ENCODE measurements around the gene CD47.

The CD47 gene

GRCh38 chr3:108025177-108025576 is 65.7 kb downstream of the CD47 start:
- H3K9me3 ChIP-seq (ENCODE audit: insufficient read depth, low read length, severe bottlenecking), result no peaks in the 10 kb centered on the region
- H2AFZ ChIP-seq (ENCODE audit: low read depth, low read length), result no peak overlapping the region
- no peak overlapping the region for H3K4me2 ChIP-seq (ENCODE audit: insufficient read depth, low read length)
- no peaks in the 10 kb centered on the region for H3K36me3 ChIP-seq (ENCODE audit: insufficient read depth, low read length)
- H4K20me1 ChIP-seq (ENCODE audit: insufficient read depth, low read length), result no peaks in the 10 kb centered on the region
- ATAC-seq (ENCODE audit: insufficient read depth, low read depth), result no peak
- H3K27me3 ChIP-seq (ENCODE audit: insufficient read depth, low read length, poor library complexity), result no peaks in the 10 kb centered on the region
- no peak overlapping the region for H3K4me3 ChIP-seq (ENCODE audit: low read depth in 1 of 2, low read length in 2 of 2)
- DNase-seq, result no peak
- H3K4me1 ChIP-seq (ENCODE audit: insufficient read depth, low read length), result no peaks in the 10 kb centered on the region
- TF ChIP-seq CTCF (IDR thresholded peaks at IDR 0.05; ENCODE audit: borderline replicate concordance, extremely low read depth, low read length, poor library complexity, severe bottlenecking), result no peak
- TF ChIP-seq EZH2 (IDR thresholded peaks at IDR 0.05; ENCODE audit: borderline replicate concordance, low read depth, low read length, severe bottlenecking), result no peak
- H3K27ac ChIP-seq (ENCODE audit: low read length), result no peak overlapping the region
- H3K9ac ChIP-seq (ENCODE audit: low read depth, low read length), result no peak overlapping the region
- no peaks in the 10 kb centered on the region for H3K79me2 ChIP-seq (ENCODE audit: insufficient read depth, low read length)

- DNase-seq, result no peak
- no peak for ATAC-seq (ENCODE audit: insufficient read depth, low read depth)
- H3K4me3 ChIP-seq (ENCODE audit: low read depth in 1 of 2, low read length in 2 of 2), result no peak overlapping the region
- H3K79me2 ChIP-seq (ENCODE audit: insufficient read depth, low read length), result no peaks in the 10 kb centered on the region
- H3K9me3 ChIP-seq (ENCODE audit: insufficient read depth, low read length, severe bottlenecking), result no peaks in the 10 kb centered on the region
- no peak overlapping the region for H3K9ac ChIP-seq (ENCODE audit: low read depth, low read length)
- H4K20me1 ChIP-seq (ENCODE audit: insufficient read depth, low read length), result no peaks in the 10 kb centered on the region
- H3K4me1 ChIP-seq (ENCODE audit: insufficient read depth, low read length), result no peaks in the 10 kb centered on the region
- TF ChIP-seq EZH2 (IDR thresholded peaks at IDR 0.05; ENCODE audit: borderline replicate concordance, low read depth, low read length, severe bottlenecking) (no peak), CTCF (IDR thresholded peaks at IDR 0.05; ENCODE audit: borderline replicate concordance, extremely low read depth, low read length, poor library complexity, severe bottlenecking) (no peak)
- no peak overlapping the region for H3K27ac ChIP-seq (ENCODE audit: low read length)
- H2AFZ ChIP-seq (ENCODE audit: low read depth, low read length), result no peak overlapping the region
- no peaks in the 10 kb centered on the region for H3K36me3 ChIP-seq (ENCODE audit: insufficient read depth, low read length)
- no peak overlapping the region for H3K4me2 ChIP-seq (ENCODE audit: insufficient read depth, low read length)
- H3K27me3 ChIP-seq (ENCODE audit: insufficient read depth, low read length, poor library complexity), result no peaks in the 10 kb centered on the region
These were observed 66.5 kb downstream of the CD47 start for GRCh38 chr3:108024146-108024850.

GRCh38 chr3:108022256-108023150 is 68.3 kb downstream of the CD47 start:
- Histone ChIP-seq H3K4me3 (ENCODE audit: low read depth in 1 of 2, low read length in 2 of 2) (no peak overlapping the region), H3K9ac (ENCODE audit: low read depth, low read length) (no peak overlapping the region), H2AFZ (ENCODE audit: low read depth, low read length) (no peak overlapping the region), H3K9me3 (ENCODE audit: insufficient read depth, low read length, severe bottlenecking) (no peaks in the 10 kb centered on the region), H3K27ac (ENCODE audit: low read length) (no peak overlapping the region), H3K4me2 (ENCODE audit: insufficient read depth, low read length) (no peak overlapping the region), H3K4me1 (ENCODE audit: insufficient read depth, low read length) (no peaks in the 10 kb centered on the region), H4K20me1 (ENCODE audit: insufficient read depth, low read length) (no peaks in the 10 kb centered on the region), H3K79me2 (ENCODE audit: insufficient read depth, low read length) (no peaks in the 10 kb centered on the region), H3K36me3 (ENCODE audit: insufficient read depth, low read length) (no peaks in the 10 kb centered on the region), H3K27me3 (ENCODE audit: insufficient read depth, low read length, poor library complexity) (no peaks in the 10 kb centered on the region)
- TF ChIP-seq EZH2 (IDR thresholded peaks at IDR 0.05; ENCODE audit: borderline replicate concordance, low read depth, low read length, severe bottlenecking) (no peak), CTCF (IDR thresholded peaks at IDR 0.05; ENCODE audit: borderline replicate concordance, extremely low read depth, low read length, poor library complexity, severe bottlenecking) (no peak)
- ATAC-seq (ENCODE audit: insufficient read depth, low read depth) (no peak), DNase-seq (no peak)

Measured in DND-41 (cell line).